Fibroblast of lung (primary cell): ENCODE results near the gene POT1.

ENCODE experiments used
- EZH2 ChIP-seq: IDR thresholded peaks from 2 replicates; pipeline ENCODE4 v1.5.1; 2012; ENCODE audit warnings: low read length, control low read depth, mild to moderate bottlenecking; ENCODE audit errors: missing control alignments
- TF ChIP-seq, protein P1 (sequence below), 2 donors: IDR thresholded peaks in 1 of 2; conservative IDR thresholded peaks in 1 of 2; 1 replicate in 1 of 2; 2 replicates in 1 of 2; pipeline ENCODE4 v1.5.1; 2011 to 2012; ENCODE audit warnings: low read length in 2 of 2, control low read depth in 1 of 2, inconsistent platforms in 1 of 2, low read depth in 1 of 2, mild to moderate bottlenecking in 1 of 2

DNA sequence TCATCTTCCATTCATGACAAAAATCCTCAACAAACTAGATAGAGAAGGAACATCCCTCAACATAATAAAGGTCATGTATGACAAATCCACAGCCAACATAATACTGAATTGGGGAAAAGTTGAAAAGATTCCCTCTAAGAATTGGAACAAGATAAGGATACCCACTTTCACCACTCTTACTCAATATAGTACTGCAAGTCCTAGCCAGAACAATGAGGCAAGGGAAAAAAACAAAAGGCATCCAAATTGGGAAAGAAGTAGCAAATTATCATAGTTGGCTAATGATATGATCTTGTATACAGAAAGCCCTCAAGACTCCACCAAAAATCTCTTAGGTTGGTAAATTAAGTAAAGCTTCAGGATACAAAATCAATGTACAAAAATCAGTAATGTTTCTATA lies 4.7 kb downstream of the POT1 start:
- TF ChIP-seq, protein P1, sequence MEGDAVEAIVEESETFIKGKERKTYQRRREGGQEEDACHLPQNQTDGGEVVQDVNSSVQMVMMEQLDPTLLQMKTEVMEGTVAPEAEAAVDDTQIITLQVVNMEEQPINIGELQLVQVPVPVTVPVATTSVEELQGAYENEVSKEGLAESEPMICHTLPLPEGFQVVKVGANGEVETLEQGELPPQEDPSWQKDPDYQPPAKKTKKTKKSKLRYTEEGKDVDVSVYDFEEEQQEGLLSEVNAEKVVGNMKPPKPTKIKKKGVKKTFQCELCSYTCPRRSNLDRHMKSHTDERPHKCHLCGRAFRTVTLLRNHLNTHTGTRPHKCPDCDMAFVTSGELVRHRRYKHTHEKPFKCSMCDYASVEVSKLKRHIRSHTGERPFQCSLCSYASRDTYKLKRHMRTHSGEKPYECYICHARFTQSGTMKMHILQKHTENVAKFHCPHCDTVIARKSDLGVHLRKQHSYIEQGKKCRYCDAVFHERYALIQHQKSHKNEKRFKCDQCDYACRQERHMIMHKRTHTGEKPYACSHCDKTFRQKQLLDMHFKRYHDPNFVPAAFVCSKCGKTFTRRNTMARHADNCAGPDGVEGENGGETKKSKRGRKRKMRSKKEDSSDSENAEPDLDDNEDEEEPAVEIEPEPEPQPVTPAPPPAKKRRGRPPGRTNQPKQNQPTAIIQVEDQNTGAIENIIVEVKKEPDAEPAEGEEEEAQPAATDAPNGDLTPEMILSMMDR (conservative IDR thresholded peaks at IDR 0.05 in 1 of 2, IDR thresholded peaks at IDR 0.05 in 1 of 2; ENCODE audit: low read depth in 1 of 2, low read length in 2 of 2): no peak
- no peak for TF ChIP-seq EZH2
